Activated T-helper 2 cell treated with anti-CD3 and anti-CD28 coated beads, Interferon-gamma antibody, Interleukin-2, Interleukin-4, amounts not matched to agents 10 μg/mL and 5 μg/mL and 100 μg/mL, durations not matched to agents 14 hours and 24 hours and 36 hours (primary cell): Measurements from ENCODE around the gene ATOSA. TPM values are rescaled to one million over a fixed set of nuclear protein-coding genes. Genes with fewer than 3 reads are reported as not detected.

ENCODE experiments used
- DNase-seq: peaks from one replicate; pipeline ENCODE4 v3.0.0; 2021; ENCODE audit warnings: low spot score
- H3K27ac Mint-ChIP-seq: one replicate; pipeline ENCODE4 v1.8.0; 2021; ENCODE audit warnings: mixed read lengths
- H3K27me3 Mint-ChIP-seq: one replicate; pipeline ENCODE4 v1.8.0; 2021; ENCODE audit warnings: low read depth, mixed read lengths
- H3K36me3 Mint-ChIP-seq: one replicate; pipeline ENCODE4 v1.8.0; 2021; ENCODE audit warnings: low read depth, mixed read lengths
- H3K4me1 Mint-ChIP-seq: one replicate; pipeline ENCODE4 v1.8.0; 2021; ENCODE audit warnings: low read depth, mixed read lengths
- H3K4me3 Mint-ChIP-seq: one replicate; pipeline ENCODE4 v1.8.0; 2021; ENCODE audit warnings: low read depth, mild to moderate bottlenecking, moderate library complexity, mixed read lengths
- H3K9me3 Mint-ChIP-seq: one replicate; pipeline ENCODE4 v1.8.0; 2021; ENCODE audit warnings: mixed read lengths
- intact Hi-C: fragments of 100-400 bp; cut with micrococcal nuclease; formaldehyde crosslinking; loops from one replicate; pipeline ENCODE4 v1.15.1; 2023
- total RNA-seq: library from RNA; stranded (reverse); gene quantifications from 2 replicates; pipeline ENCODE4 v1.2.3, GENCODE V29; 2022

Gene ATOSA
- total RNA-seq, 1 donor from 2014 or later, result 14.4 TPM

GRCh38 chr15:52680041-52680391 is 828 bp upstream of the ATOSA start:
- no peaks in the 10 kb centered on the region for H3K9me3 Mint-ChIP-seq
- peaks cover 17% of the 10 kb centered on the region for H3K36me3 Mint-ChIP-seq
- H3K27ac Mint-ChIP-seq, result no peak overlapping the region
- intact Hi-C loops, result loop anchor here (5.0 kb wide), 2 partner anchors 198 to 348 kb away; no protein-coding TSS in a partner anchor
- peaks cover 37% of the 10 kb centered on the region for H3K4me1 Mint-ChIP-seq
- peak overlapping the region; percentile 51 for H3K4me3 Mint-ChIP-seq
- H3K27me3 Mint-ChIP-seq, result no peaks in the 10 kb centered on the region
- DNase-seq, result no peak

GRCh38 chr15:52678468-52679231 is 538 bp downstream of the ATOSA start:
- H3K36me3 Mint-ChIP-seq, result peaks cover 19% of the 10 kb centered on the region
- peak overlapping the region; percentile 88 for H3K4me3 Mint-ChIP-seq
- peak; percentile 62 for DNase-seq

GRCh38 chr15:52677593-52678467 is 1.4 kb downstream of the ATOSA start:
- DNase-seq, result peak; percentile 55
- peak overlapping the region; percentile 98 for H3K27ac Mint-ChIP-seq
- peaks cover 34% of the 10 kb centered on the region for H3K4me1 Mint-ChIP-seq
- peaks cover 27% of the 10 kb centered on the region for H3K36me3 Mint-ChIP-seq
- intact Hi-C loops, result loop anchor here (1.0 to 10.0 kb wide), 6 partner anchors 19 to 1793 kb away; no protein-coding TSS in a partner anchor
- no peaks in the 10 kb centered on the region for H3K27me3 Mint-ChIP-seq
- no peaks in the 10 kb centered on the region for H3K9me3 Mint-ChIP-seq
- H3K4me3 Mint-ChIP-seq, result peak overlapping the region; percentile 88

More at GRCh38 chr15:52678468-52679231, 538 bp downstream of the ATOSA start:
- no peaks in the 10 kb centered on the region for H3K9me3 Mint-ChIP-seq
- H3K4me1 Mint-ChIP-seq, result peaks cover 36% of the 10 kb centered on the region
- intact Hi-C loops, result loop anchor here (1.0 to 10.0 kb wide), 7 partner anchors 20 to 1794 kb away; partner anchors contain the start of gene ARPP19
- no peaks in the 10 kb centered on the region for H3K27me3 Mint-ChIP-seq
- peak overlapping the region; percentile 98 for H3K27ac Mint-ChIP-seq

GRCh38 chr15:52674831-52675230 is 4.4 kb downstream of the ATOSA start:
- no peaks in the 10 kb centered on the region for H3K27me3 Mint-ChIP-seq
- no peak overlapping the region for H3K27ac Mint-ChIP-seq
- H3K4me1 Mint-ChIP-seq, result peaks cover 30% of the 10 kb centered on the region
- no peak for DNase-seq
- peaks cover 47% of the 10 kb centered on the region for H3K36me3 Mint-ChIP-seq
- no peak overlapping the region for H3K4me3 Mint-ChIP-seq
- intact Hi-C loops, result loop anchor here (10.0 kb wide), 1 partner anchor 1790 kb away; no protein-coding TSS in a partner anchor
- H3K9me3 Mint-ChIP-seq, result no peaks in the 10 kb centered on the region

- H3K27me3 Mint-ChIP-seq, result no peaks in the 10 kb centered on the region
- H3K9me3 Mint-ChIP-seq, result no peaks in the 10 kb centered on the region
- no peak for DNase-seq
- intact Hi-C loops, result loop anchor here (10.0 kb wide), 1 partner anchor 1789 kb away; no protein-coding TSS in a partner anchor
- H3K36me3 Mint-ChIP-seq, result peaks cover 49% of the 10 kb centered on the region
- H3K4me3 Mint-ChIP-seq, result no peak overlapping the region
- H3K27ac Mint-ChIP-seq, result no peak overlapping the region
- H3K4me1 Mint-ChIP-seq, result peaks cover 30% of the 10 kb centered on the region
Observed at GRCh38 chr15:52673734-52674133, 5.5 kb downstream of the ATOSA start.

- no peak overlapping the region for H3K4me3 Mint-ChIP-seq
Observed at GRCh38 chr15:52673312-52673711, 5.9 kb downstream of the ATOSA start.

GRCh38 chr15:52672661-52673060 is 6.5 kb downstream of the ATOSA start:
- H3K36me3 Mint-ChIP-seq, result peaks cover 56% of the 10 kb centered on the region
- no peak overlapping the region for H3K4me3 Mint-ChIP-seq
- no peaks in the 10 kb centered on the region for H3K9me3 Mint-ChIP-seq
- intact Hi-C loops, result loop anchor here (10.0 kb wide), 1 partner anchor 1788 kb away; no protein-coding TSS in a partner anchor
- DNase-seq, result no peak
- H3K27me3 Mint-ChIP-seq, result no peaks in the 10 kb centered on the region
- peaks cover 29% of the 10 kb centered on the region for H3K4me1 Mint-ChIP-seq
- H3K27ac Mint-ChIP-seq, result no peak overlapping the region

More at GRCh38 chr15:52673312-52673711, 5.9 kb downstream of the ATOSA start:
- no peaks in the 10 kb centered on the region for H3K9me3 Mint-ChIP-seq
- H3K36me3 Mint-ChIP-seq, result peaks cover 50% of the 10 kb centered on the region
- peaks cover 30% of the 10 kb centered on the region for H3K4me1 Mint-ChIP-seq
- DNase-seq, result no peak
- intact Hi-C loops, result loop anchor here (10.0 kb wide), 1 partner anchor 1789 kb away; no protein-coding TSS in a partner anchor
- no peak overlapping the region for H3K27ac Mint-ChIP-seq
- H3K27me3 Mint-ChIP-seq, result no peaks in the 10 kb centered on the region

- no peak overlapping the region for H3K4me3 Mint-ChIP-seq
- H3K36me3 Mint-ChIP-seq, result peaks cover 58% of the 10 kb centered on the region
- H3K27ac Mint-ChIP-seq, result no peak overlapping the region
- H3K4me1 Mint-ChIP-seq, result peaks cover 19% of the 10 kb centered on the region
- intact Hi-C loops, result loop anchor here (10.0 kb wide), 1 partner anchor 1785 kb away; no protein-coding TSS in a partner anchor
- no peaks in the 10 kb centered on the region for H3K27me3 Mint-ChIP-seq
- H3K9me3 Mint-ChIP-seq, result no peaks in the 10 kb centered on the region
- no peak for DNase-seq
Observed at GRCh38 chr15:52670087-52670486, 9.1 kb downstream of the ATOSA start.

GRCh38 chr15:52668133-52668532 is 11.1 kb downstream of the ATOSA start:
- no peak for DNase-seq
- no peak overlapping the region for H3K27ac Mint-ChIP-seq
- intact Hi-C loops, result no loop called here
- no peak overlapping the region for H3K4me3 Mint-ChIP-seq
- H3K4me1 Mint-ChIP-seq, result peaks cover 13% of the 10 kb centered on the region
- no peaks in the 10 kb centered on the region for H3K9me3 Mint-ChIP-seq
- H3K36me3 Mint-ChIP-seq, result peaks cover 66% of the 10 kb centered on the region
- no peaks in the 10 kb centered on the region for H3K27me3 Mint-ChIP-seq

- no peak for DNase-seq
- Mint-ChIP-seq H3K27me3 (no peaks in the 10 kb centered on the region), H3K4me1 (peaks cover 11% of the 10 kb centered on the region), H3K9me3 (no peaks in the 10 kb centered on the region), H3K36me3 (peaks cover 64% of the 10 kb centered on the region), H3K4me3 (no peak overlapping the region), H3K27ac (no peak overlapping the region)
- intact Hi-C loops, result no loop called here
Observed at GRCh38 chr15:52667597-52667996, 11.6 kb downstream of the ATOSA start.

GRCh38 chr15:52663536-52664294 is 15.5 kb downstream of the ATOSA start:
- H3K36me3 Mint-ChIP-seq, result peaks cover 62% of the 10 kb centered on the region
- intact Hi-C loops, result loop anchor here (5.0 kb wide), 1 partner anchor 106 kb away; no protein-coding TSS in a partner anchor
- H3K9me3 Mint-ChIP-seq, result no peaks in the 10 kb centered on the region
- no peak overlapping the region for H3K27ac Mint-ChIP-seq
- H3K4me1 Mint-ChIP-seq, result peaks cover 29% of the 10 kb centered on the region
- H3K27me3 Mint-ChIP-seq, result no peaks in the 10 kb centered on the region
- DNase-seq, result no peak
- H3K4me3 Mint-ChIP-seq, result no peak overlapping the region

GRCh38 chr15:52661909-52662308 is 17.3 kb downstream of the ATOSA start:
- H3K4me3 Mint-ChIP-seq, result no peak overlapping the region
- intact Hi-C loops, result loop anchor here (5.0 kb wide), 1 partner anchor 105 kb away; no protein-coding TSS in a partner anchor
- H3K4me1 Mint-ChIP-seq, result peaks cover 25% of the 10 kb centered on the region
- no peak overlapping the region for H3K27ac Mint-ChIP-seq
- H3K27me3 Mint-ChIP-seq, result no peaks in the 10 kb centered on the region
- no peaks in the 10 kb centered on the region for H3K9me3 Mint-ChIP-seq
- no peak for DNase-seq
- peaks cover 62% of the 10 kb centered on the region for H3K36me3 Mint-ChIP-seq
